Upper lobe of right lung (tissue), 1 donor: Measurements from ENCODE around the gene ZFP3. TPM values are rescaled to one million over a fixed set of nuclear protein-coding genes. Genes with fewer than 3 reads are reported as not detected.

Source experiments
- ATAC-seq: fragments of 200-7000 bp; cut with Tn5 transposase; one replicate; pipeline ENCODE4 v1.9.1; 2020; ENCODE audit warnings: mild to moderate bottlenecking, moderate library complexity
- DNase-seq: peaks from one replicate; pipeline ENCODE4 v3.0.0-alpha.2; 2020
- H3K27ac ChIP-seq: fragments of 200-600 bp; one replicate; pipeline ENCODE4 v1.8.0; 2022
- H3K27me3 ChIP-seq: fragments of 200-600 bp; one replicate; pipeline ENCODE4 v1.8.0; 2022; ENCODE audit warnings: mild to moderate bottlenecking
- H3K36me3 ChIP-seq: fragments of 200-600 bp; one replicate; pipeline ENCODE4 v1.8.0; 2022
- H3K4me1 ChIP-seq: fragments of 200-600 bp; one replicate; pipeline ENCODE4 v1.8.0; 2022
- H3K4me3 ChIP-seq: fragments of 200-600 bp; one replicate; pipeline ENCODE4 v1.8.0; 2022; ENCODE audit warnings: mild to moderate bottlenecking
- H3K9me3 ChIP-seq: fragments of 200-600 bp; one replicate; pipeline ENCODE4 v1.8.0; 2022
- CTCF ChIP-seq: fragments of 200-600 bp; IDR thresholded peaks from one replicate; pipeline ENCODE4 v1.8.0; 2022; ENCODE audit warnings: antibody characterized with exemption
- intact Hi-C: fragments of 100-400 bp; cut with DNase I; formaldehyde crosslinking; loops from one replicate; pipeline ENCODE4 v1.11.0; 2022
- total RNA-seq: library from RNA; stranded (reverse); fragmentation: NEBNext Ultra II Directional; extraction: Animal tissue kit (Norgen Biotek cat#: 25700); gene quantifications from one replicate; pipeline ENCODE4 v1.2.1, GENCODE V29; 2021
- donor health status: DM: no; HTN: yes; CAD: no; lungs with severe emphysema.

ZFP3 gene
- total RNA-seq, 1 donor from 2014 or later: 6.7 TPM

- Histone ChIP-seq H3K36me3 (peaks cover 19% of the 10 kb centered on the region), H3K4me1 (no peaks in the 10 kb centered on the region), H3K27ac (no peak overlapping the region), H3K4me3 (no peak overlapping the region), H3K9me3 (peaks cover 76% of the 10 kb centered on the region), H3K27me3 (no peaks in the 10 kb centered on the region)
- ATAC-seq (no peak), DNase-seq (no peak)
- intact Hi-C loops: no loop called here
- TF ChIP-seq CTCF: no peak
These were observed 14.1 kb downstream of the ZFP3 start for GRCh38 chr17:5092218-5093010.

GRCh38 chr17:5096731-5097100, 18.4 kb downstream of the ZFP3 start:
- Histone ChIP-seq H3K4me3 (peak overlapping the region; percentile 53), H3K36me3 (peaks cover 6% of the 10 kb centered on the region), H3K27me3 (no peaks in the 10 kb centered on the region), H3K4me1 (no peaks in the 10 kb centered on the region), H3K9me3 (peaks cover 42% of the 10 kb centered on the region), H3K27ac (no peak overlapping the region)
- ATAC-seq (no peak), DNase-seq (no peak)
- TF ChIP-seq CTCF: no peak
- intact Hi-C loops: no loop called here

GRCh38 chr17:5097101-5097834, 19.0 kb downstream of the ZFP3 start:
- peaks cover under 1% of the 10 kb centered on the region for H3K36me3 ChIP-seq
- intact Hi-C loops: no loop called here
- peak overlapping the region; percentile 42 for H3K27ac ChIP-seq
- no peaks in the 10 kb centered on the region for H3K27me3 ChIP-seq
- peak overlapping the region; percentile 53 for H3K4me3 ChIP-seq
- ATAC-seq (peak; percentile 85), DNase-seq (peak; percentile 78)
- peaks cover 37% of the 10 kb centered on the region for H3K9me3 ChIP-seq
- no peak for TF ChIP-seq CTCF
- H3K4me1 ChIP-seq: no peaks in the 10 kb centered on the region

- no peaks in the 10 kb centered on the region for H3K27me3 ChIP-seq
- no peaks in the 10 kb centered on the region for H3K4me1 ChIP-seq
- no peaks in the 10 kb centered on the region for H3K36me3 ChIP-seq
- no peak for TF ChIP-seq CTCF
- intact Hi-C loops: no loop called here
- peaks cover 17% of the 10 kb centered on the region for H3K9me3 ChIP-seq
- ATAC-seq (no peak), DNase-seq (no peak)
- H3K27ac ChIP-seq: no peak overlapping the region
- no peak overlapping the region for H3K4me3 ChIP-seq
These were observed 21.0 kb downstream of the ZFP3 start for GRCh38 chr17:5099271-5099670.

GRCh38 chr17:5100832-5101231, 22.6 kb downstream of the ZFP3 start:
- DNase-seq: no peak
- intact Hi-C loops: no loop called here

More at GRCh38 chr17:5100832-5101231, 22.6 kb downstream of the ZFP3 start:
- no peak for TF ChIP-seq CTCF
- H3K27ac ChIP-seq: no peak overlapping the region
- no peaks in the 10 kb centered on the region for H3K4me1 ChIP-seq
- H3K9me3 ChIP-seq: peaks cover 6% of the 10 kb centered on the region
- no peaks in the 10 kb centered on the region for H3K27me3 ChIP-seq
- no peak for ATAC-seq
- H3K36me3 ChIP-seq: peaks cover 7% of the 10 kb centered on the region
- H3K4me3 ChIP-seq: no peak overlapping the region
